CD14-positive monocyte (primary cell): ENCODE results near the gene ABO. TPM values are rescaled to one million over a fixed set of nuclear protein-coding genes. Genes with fewer than 3 reads are reported as not detected.
"Not testable (repeated sequence)": the region's sequence is repeated elsewhere in the genome, so short reads cannot be mapped to it uniquely, and the experiment has no call there.

ENCODE experiments used
- DNase-seq, 3 donors: peaks; one replicate each; pipeline ENCODE4 v3.0.0-alpha.2; 2011 to 2022
- H2AFZ ChIP-seq: 2 replicates; pipeline ENCODE4 v1.6.0; 2012; ENCODE audit warnings: mild to moderate bottlenecking, low read depth, low read length, inconsistent platforms; ENCODE audit not compliant: insufficient read depth, poor library complexity, severe bottlenecking
- H3K27ac ChIP-seq, 2 donors: 1 replicate in 1 of 2; 2 replicates in 1 of 2; pipeline ENCODE4 v1.5.1; 2012 to 2013; ENCODE audit warnings: low read length in 2 of 2, control low read depth in 1 of 2, inconsistent platforms in 1 of 2, low read depth in 1 of 2, mild to moderate bottlenecking in 1 of 2
- H3K27me3 ChIP-seq, 2 donors: one replicate each; pipeline versions ENCODE4 v1.6.0 to v1.6.1; 2011 to 2013; ENCODE audit warnings: low read length in 2 of 2; ENCODE audit not compliant: control insufficient read depth in 2 of 2, insufficient read depth in 2 of 2
- H3K36me3 ChIP-seq, 2 donors: replicated peaks in 1 of 2; 1 replicate in 1 of 2; 2 replicates in 1 of 2; pipeline versions ENCODE4 v1.5.1 to v1.6.1; 2012 to 2013; ENCODE audit warnings: low read length in 2 of 2, control low read depth in 1 of 2, inconsistent platforms in 1 of 2, mild to moderate bottlenecking in 1 of 2; ENCODE audit not compliant: insufficient read depth in 2 of 2, control insufficient read depth in 1 of 2
- H3K4me1 ChIP-seq, 2 donors: 1 replicate in 1 of 2; 2 replicates in 1 of 2; pipeline versions ENCODE4 v1.5.1 to v1.6.1; 2012 to 2013; ENCODE audit warnings: low read length in 2 of 2, control low read depth in 1 of 2, inconsistent platforms in 1 of 2, mild to moderate bottlenecking in 1 of 2, moderate library complexity in 1 of 2; ENCODE audit not compliant: insufficient read depth in 2 of 2, control insufficient read depth in 1 of 2
- H3K4me2 ChIP-seq: replicated peaks from 2 replicates; pipeline ENCODE3; 2012; ENCODE audit warnings: low read length, moderate library complexity, mild to moderate bottlenecking; ENCODE audit not compliant: poor library complexity, severe bottlenecking; ENCODE audit errors: extremely low read depth
- H3K4me3 ChIP-seq, 3 experiments: fragments of 200-600 bp in 1 of 3; sonication (generic) in 1 of 3; replicated peaks in 1 of 3; 1 replicate in 2 of 3; 2 replicates in 1 of 3; pipeline ENCODE4 v1.5.1; 2011 to 2013; ENCODE audit warnings: low read length in 3 of 3, mild to moderate bottlenecking in 3 of 3, control low read depth in 2 of 3, low read depth in 2 of 3, inconsistent platforms in 1 of 3, moderate library complexity in 1 of 3
- H3K79me2 ChIP-seq: 2 replicates; pipeline ENCODE4 v1.6.0; 2012; ENCODE audit warnings: mild to moderate bottlenecking, control low read depth, inconsistent platforms, low read length, moderate library complexity; ENCODE audit not compliant: insufficient read depth
- H3K9ac ChIP-seq: 2 replicates; pipeline ENCODE4 v1.6.0; 2017; ENCODE audit warnings: low read length, mild to moderate bottlenecking; ENCODE audit not compliant: insufficient read depth, poor library complexity, severe bottlenecking
- H3K9me3 ChIP-seq, 2 donors: replicated peaks in 1 of 2; 1 replicate in 1 of 2; 2 replicates in 1 of 2; pipeline versions ENCODE4 v1.5.1 to v1.6.1; 2012 to 2013; ENCODE audit warnings: low read length in 2 of 2, control low read depth in 1 of 2; ENCODE audit not compliant: control insufficient read depth in 1 of 2, insufficient read depth in 1 of 2
- H4K20me1 ChIP-seq: 2 replicates; pipeline ENCODE4 v1.6.0; 2012; ENCODE audit warnings: mild to moderate bottlenecking, low read length, control low read depth, moderate library complexity; ENCODE audit not compliant: insufficient read depth
- H3K27ac Mint-ChIP-seq, 7 donors: one replicate each; pipeline ENCODE4 v1.8.0; 2020; ENCODE audit warnings: mild to moderate bottlenecking in 7 of 7, mixed read lengths in 7 of 7, moderate library complexity in 6 of 7, inconsistent platforms in 2 of 7
- H3K27me3 Mint-ChIP-seq, 3 donors: one replicate each; pipeline ENCODE4 v1.8.0; 2021 to 2022; ENCODE audit warnings: low read depth in 3 of 3, mild to moderate bottlenecking in 3 of 3, mixed read lengths in 3 of 3, moderate library complexity in 3 of 3, inconsistent platforms in 1 of 3
- H3K36me3 Mint-ChIP-seq, 2 donors: one replicate each; pipeline ENCODE4 v1.8.0; 2020; ENCODE audit warnings: mixed read lengths in 2 of 2, inconsistent platforms in 1 of 2, mild to moderate bottlenecking in 1 of 2
- H3K4me1 Mint-ChIP-seq: one replicate; pipeline ENCODE4 v1.8.0; 2020; ENCODE audit warnings: mild to moderate bottlenecking, mixed read lengths
- H3K4me3 Mint-ChIP-seq, 2 donors: one replicate each; pipeline ENCODE4 v1.8.0; 2020; ENCODE audit warnings: mild to moderate bottlenecking in 2 of 2, mixed read lengths in 2 of 2, moderate library complexity in 1 of 2
- H3K9me3 Mint-ChIP-seq, 7 donors: one replicate each; pipeline ENCODE4 v1.8.0; 2020 to 2022; ENCODE audit warnings: mixed read lengths in 7 of 7, mild to moderate bottlenecking in 6 of 7, moderate library complexity in 6 of 7, inconsistent platforms in 2 of 7
- WGBS: methylation state at CpG from one replicate; pipeline ENCODE4 v1.1.5; 2013; ENCODE audit warnings: missing lambda C conversion rate; ENCODE audit not compliant: insufficient coverage; 5-methylcytosine and 5-hydroxymethylcytosine counted together
- intact Hi-C, 2 donors: fragments of 100-400 bp; cut with micrococcal nuclease; formaldehyde crosslinking; loops; one replicate each; pipeline versions ENCODE4 v1.15.0 to v1.15.1; 2023
- polyA plus RNA-seq, 3 donors: library from polyadenylated mRNA; depleted of rRNA in 1 of 3; unstranded in 2 of 3; stranded (reverse) in 1 of 3; fragments of 300-500 nt in 2 of 3; fragments of >200 nt in 1 of 3; fragmentation: Illumina TruSeq in 2 of 3; gene quantifications; 1 replicate in 2 of 3; 2 replicates in 1 of 3; pipeline ENCODE4 v1.2.3, GENCODE V29; 2012 to 2021
- TF ChIP-seq, protein P1 (sequence below): fragments of 200-600 bp; IDR thresholded peaks from one replicate; pipeline ENCODE4 v1.8.0; 2022; ENCODE audit warnings: antibody characterized with exemption, mild to moderate bottlenecking

ABO gene
- polyA plus RNA-seq, 3 donors = 0.50 to 2.1 TPM; not detected in 1

DNA sequence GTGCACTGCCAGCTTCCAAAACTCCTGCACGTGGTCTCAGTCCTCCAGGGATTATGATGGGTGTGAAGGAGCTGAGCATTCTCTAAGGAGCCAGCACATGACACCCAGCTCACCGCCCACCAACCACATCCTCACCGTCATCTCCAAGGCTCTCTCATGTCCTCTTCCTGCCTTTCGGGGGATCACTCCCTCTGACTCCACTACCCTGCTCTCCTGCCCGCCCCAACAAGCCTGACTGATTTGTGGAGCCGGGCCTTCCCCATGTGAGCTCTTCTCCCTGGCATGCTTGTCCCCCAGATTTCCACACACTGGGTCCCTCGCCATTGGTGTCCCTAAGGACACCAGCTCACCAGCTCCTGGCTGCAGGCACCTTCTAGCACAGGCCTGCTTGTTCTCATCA is 1.9 kb downstream of the ABO start:
- Histone ChIP-seq H3K79me2 (no peaks in the 10 kb centered on the region), H2AFZ (no peak overlapping the region), H4K20me1 (no peaks in the 10 kb centered on the region), H3K4me1 (peaks cover 3 to 8% of the 10 kb centered on the region in 2 donors), H3K27ac (no peak overlapping the region), H3K9me3 (peaks cover 6 to 8% of the 10 kb centered on the region in 2 donors), H3K36me3 (no peaks in the 10 kb centered on the region), H3K9ac (no peak overlapping the region), H3K4me3 (no peak overlapping the region), H3K4me2 (no peak overlapping the region), H3K27me3 (peaks cover 0 to 23% of the 10 kb centered on the region in 2 donors)
- peaks cover 7 to 20% (median 13%) of the 10 kb centered on the region in 7 donors for H3K9me3 Mint-ChIP-seq
- intact Hi-C loops = no loop called here
- no peak overlapping the region for H3K27ac Mint-ChIP-seq
- no peak for DNase-seq
- H3K4me3 Mint-ChIP-seq = no peak overlapping the region
- TF ChIP-seq, protein P1, sequence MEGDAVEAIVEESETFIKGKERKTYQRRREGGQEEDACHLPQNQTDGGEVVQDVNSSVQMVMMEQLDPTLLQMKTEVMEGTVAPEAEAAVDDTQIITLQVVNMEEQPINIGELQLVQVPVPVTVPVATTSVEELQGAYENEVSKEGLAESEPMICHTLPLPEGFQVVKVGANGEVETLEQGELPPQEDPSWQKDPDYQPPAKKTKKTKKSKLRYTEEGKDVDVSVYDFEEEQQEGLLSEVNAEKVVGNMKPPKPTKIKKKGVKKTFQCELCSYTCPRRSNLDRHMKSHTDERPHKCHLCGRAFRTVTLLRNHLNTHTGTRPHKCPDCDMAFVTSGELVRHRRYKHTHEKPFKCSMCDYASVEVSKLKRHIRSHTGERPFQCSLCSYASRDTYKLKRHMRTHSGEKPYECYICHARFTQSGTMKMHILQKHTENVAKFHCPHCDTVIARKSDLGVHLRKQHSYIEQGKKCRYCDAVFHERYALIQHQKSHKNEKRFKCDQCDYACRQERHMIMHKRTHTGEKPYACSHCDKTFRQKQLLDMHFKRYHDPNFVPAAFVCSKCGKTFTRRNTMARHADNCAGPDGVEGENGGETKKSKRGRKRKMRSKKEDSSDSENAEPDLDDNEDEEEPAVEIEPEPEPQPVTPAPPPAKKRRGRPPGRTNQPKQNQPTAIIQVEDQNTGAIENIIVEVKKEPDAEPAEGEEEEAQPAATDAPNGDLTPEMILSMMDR = no peak
- peaks cover 32% of the 10 kb centered on the region for H3K4me1 Mint-ChIP-seq
- H3K36me3 Mint-ChIP-seq = peaks cover 0 to 3% of the 10 kb centered on the region in 2 donors
- peaks cover 24 to 42% (median 28%) of the 10 kb centered on the region in 3 donors for H3K27me3 Mint-ChIP-seq
- 61% methylated on average over 4 of the region's 7 CpGs for WGBS

DNA sequence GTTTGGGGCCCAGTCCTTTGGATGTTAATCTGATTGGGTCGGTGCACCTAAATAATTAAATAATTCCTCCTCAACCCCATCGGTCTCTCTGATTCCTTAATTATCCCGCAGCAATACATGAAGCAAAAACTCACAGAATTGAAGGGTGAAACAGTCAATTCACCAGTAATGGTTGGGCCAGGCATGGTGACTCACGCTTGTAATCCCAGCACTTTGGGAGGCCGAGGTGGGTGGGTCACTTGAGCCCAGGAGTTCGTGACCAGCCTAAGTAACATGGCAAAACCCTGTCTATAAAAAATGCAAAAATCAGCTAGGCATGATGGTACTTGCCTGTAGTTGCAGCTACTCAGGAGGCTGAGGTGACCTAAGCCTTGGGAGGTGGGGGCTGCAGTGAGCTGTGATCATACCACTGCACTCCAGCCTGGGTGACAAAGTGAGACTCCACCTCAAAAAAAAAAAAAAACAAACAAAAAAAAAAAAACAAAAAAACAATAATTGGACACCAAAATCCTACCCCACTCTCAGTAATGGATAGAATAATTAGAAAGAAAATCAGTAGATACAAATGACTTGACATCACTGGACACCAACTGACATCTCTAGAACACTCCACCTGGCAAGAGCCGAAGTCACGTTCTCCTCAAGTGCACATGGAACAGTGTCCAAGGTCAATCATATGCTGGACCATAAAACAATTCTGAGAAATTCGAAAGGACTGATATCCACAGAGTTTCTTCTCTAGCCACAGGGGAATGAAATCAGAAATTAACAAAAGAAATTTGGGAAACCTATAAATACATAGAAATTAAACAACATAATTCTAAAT is 5.3 kb downstream of the ABO start:
- Mint-ChIP-seq H3K9me3 (peaks cover 0 to 2% (median 0%) of the 10 kb centered on the region in 7 donors), H3K4me3 (no peak overlapping the region), H3K27me3 (peaks cover 13 to 19% (median 15%) of the 10 kb centered on the region in 3 donors), H3K27ac (no peak overlapping the region), H3K4me1 (peaks cover 29% of the 10 kb centered on the region), H3K36me3 (no peaks in the 10 kb centered on the region)
- TF ChIP-seq, protein P1 = no peak
- H3K4me2 ChIP-seq = no peak overlapping the region
- H3K27me3 ChIP-seq = peaks cover 0 to 10% of the 10 kb centered on the region in 2 donors
- H4K20me1 ChIP-seq = no peaks in the 10 kb centered on the region
- H3K9ac ChIP-seq = no peak overlapping the region
- H3K36me3 ChIP-seq = no peaks in the 10 kb centered on the region
- no peak overlapping the region for H3K27ac ChIP-seq
- H3K79me2 ChIP-seq = no peaks in the 10 kb centered on the region
- H3K9me3 ChIP-seq = no peaks in the 10 kb centered on the region
- no peak overlapping the region for H3K4me3 ChIP-seq
- no peak for DNase-seq
- H2AFZ ChIP-seq = no peak overlapping the region
- intact Hi-C loops = no loop called here
- H3K4me1 ChIP-seq = peaks cover 0 to 6% of the 10 kb centered on the region in 2 donors
- WGBS = 60% methylated on average over 4 of the region's 9 CpGs

DNA sequence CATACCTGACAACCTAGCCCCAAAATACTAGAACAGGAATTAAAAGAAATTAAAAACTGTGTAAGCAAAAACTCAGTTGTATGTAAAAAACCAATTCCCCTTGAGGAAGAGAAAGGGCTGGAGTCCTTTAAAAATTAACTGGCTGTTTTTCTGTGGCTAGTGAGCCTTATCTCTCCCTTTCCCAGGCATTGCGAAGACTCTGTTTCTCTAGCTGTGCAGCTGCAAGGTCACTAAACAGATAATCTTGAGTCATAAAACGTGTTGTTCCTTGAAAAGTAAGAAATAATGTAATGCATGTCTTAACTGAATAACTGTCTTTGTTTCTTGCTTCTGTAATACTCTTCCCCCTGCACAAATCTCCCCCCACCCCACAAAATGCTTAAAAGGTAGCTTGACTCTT is 5.9 kb downstream of the ABO start:
- peaks cover 10 to 13% (median 12%) of the 10 kb centered on the region in 3 donors for H3K27me3 Mint-ChIP-seq
- H3K4me1 ChIP-seq, H4K20me1 ChIP-seq, H3K4me3 Mint-ChIP-seq, H3K27ac ChIP-seq, intact Hi-C loops, H3K36me3 ChIP-seq, H3K4me3 ChIP-seq, H3K36me3 Mint-ChIP-seq, H3K27me3 ChIP-seq, H3K79me2 ChIP-seq, H3K27ac Mint-ChIP-seq, H3K9me3 Mint-ChIP-seq, H3K9ac ChIP-seq, H2AFZ ChIP-seq, DNase-seq, H3K4me2 ChIP-seq, H3K9me3 ChIP-seq: not testable (repeated sequence)
- no CpG with 5 or more reads among the region's 2 CpGs for WGBS
- H3K4me1 Mint-ChIP-seq = peaks cover 26% of the 10 kb centered on the region
